Gastrocnemius medialis (tissue), 4 donors: ENCODE data around the gene GJA5. TPM values are rescaled to one million over a fixed set of nuclear protein-coding genes. Genes with fewer than 3 reads are reported as not detected.

Experiments
- ATAC-seq, 2 donors: fragments of 150-250 bp; one replicate each; pipeline ENCODE4 v1.9.1; 2016
- DNase-seq, 2 donors: peaks; one replicate each; pipeline ENCODE4 v3.0.0-alpha.2; 2019
- H3K27ac ChIP-seq, 4 donors: fragments of 200-600 bp; sonication (generic); 1 replicate in 1 of 4; 2 replicates in 3 of 4; pipeline ENCODE4 v1.5.1; 2016 to 2018; ENCODE audit warnings: mild to moderate bottlenecking in 2 of 4, moderate library complexity in 1 of 4
- H3K27me3 ChIP-seq, 3 donors: fragments of 200-600 bp; sonication (generic) in 2 of 3; 1 replicate in 1 of 3; 2 replicates in 2 of 3; pipeline versions ENCODE4 v1.5.1 to v1.6.0; 2016 to 2019; ENCODE audit warnings: mild to moderate bottlenecking in 1 of 3, moderate library complexity in 1 of 3
- H3K36me3 ChIP-seq, 2 donors: fragments of 200-600 bp; sonication (generic) in 1 of 2; one replicate each; pipeline ENCODE4 v1.5.1; 2017 to 2018
- H3K4me1 ChIP-seq, 2 donors: fragments of 200-600 bp; sonication (generic) in 1 of 2; one replicate each; pipeline ENCODE4 v1.5.1; 2016 to 2017; ENCODE audit warnings: mild to moderate bottlenecking in 2 of 2
- H3K4me3 ChIP-seq, 4 donors: fragments of 200-600 bp; sonication (generic) in 3 of 4; 1 replicate in 1 of 4; 2 replicates in 3 of 4; pipeline ENCODE4 v1.5.1; 2016 to 2019; ENCODE audit warnings: mild to moderate bottlenecking in 2 of 4
- H3K9me3 ChIP-seq, 3 donors: fragments of 200-600 bp; sonication (generic) in 2 of 3; 1 replicate in 1 of 3; 2 replicates in 2 of 3; pipeline ENCODE4 v1.5.1; 2016 to 2019
- POLR2A ChIP-seq, 2 donors: fragments of 450-650 bp; IDR thresholded peaks; one replicate each; pipeline ENCODE4 v1.6.1; 2017; ENCODE audit warnings: antibody characterized with exemption in 2 of 2, mild to moderate bottlenecking in 2 of 2, moderate library complexity in 2 of 2
- in situ Hi-C, 4 donors: fragments of 200-750 bp; cut with MboI; loops; one replicate each; pipeline versions ENCODE4 v1.15.0 to v1.8.0; 2017; ENCODE audit warnings: low sequenced_read_pairs in 4 of 4
- intact Hi-C: fragments of 100-400 bp; cut with DNase I; formaldehyde crosslinking; loops from one replicate; pipeline ENCODE4 v1.15.1; 2023; ENCODE audit warnings: low total_unique reads
- total RNA-seq, 4 donors: library from RNA; depleted of rRNA; stranded (reverse); fragments of >200 nt; gene quantifications; one replicate each; pipeline versions ENCODE4 v1.1.0 to v1.2.3, GENCODE V29; 2016
- TF ChIP-seq, protein P1 (sequence below), 5 experiments: fragments of 450-650 bp in 3 of 5; fragments of 200-600 bp in 2 of 5; sonication (generic) in 2 of 5; IDR thresholded peaks in 4 of 5; conservative IDR thresholded peaks in 1 of 5; 1 replicate in 4 of 5; 2 replicates in 1 of 5; pipeline ENCODE4 v1.5.1; 2016 to 2019; ENCODE audit warnings: antibody characterized with exemption in 5 of 5, mild to moderate bottlenecking in 3 of 5, moderate library complexity in 3 of 5

The GJA5 gene
- total RNA-seq, 4 donors from 2014 or later = 1.4 to 7.7 (median 2.6) TPM

DNA sequence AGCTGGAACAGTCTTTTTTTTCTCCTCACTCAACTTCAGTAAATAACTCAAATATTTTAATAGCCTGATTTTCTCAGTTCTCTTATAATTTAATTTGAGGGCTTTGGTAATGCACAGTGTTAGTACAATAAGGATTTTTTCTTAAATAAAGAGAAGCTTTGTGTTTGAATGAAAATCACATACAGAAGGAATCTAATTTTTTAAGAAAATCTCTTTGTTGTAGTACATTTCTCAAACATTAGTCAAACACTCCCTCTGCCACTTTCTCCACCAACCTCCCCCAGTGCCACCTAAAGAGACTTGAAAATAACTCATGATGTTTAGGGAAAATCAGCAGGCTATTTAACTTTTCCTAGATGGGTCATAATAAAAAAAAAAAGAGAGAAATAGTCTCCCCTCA is 47.8 kb downstream of the GJA5 start:
- Histone ChIP-seq H3K36me3 (no peaks in the 10 kb centered on the region), H3K27me3 (peaks cover 0 to 4% (median 0%) of the 10 kb centered on the region in 3 donors), H3K9me3 (no peaks in the 10 kb centered on the region), H3K27ac (no peak overlapping the region), H3K4me1 (no peaks in the 10 kb centered on the region), H3K4me3 (no peak overlapping the region)
- in situ Hi-C loops (loop anchor here in 1 of 4 donors (25.0 kb wide), 1 partner anchor 175 kb away; no protein-coding TSS in a partner anchor), intact Hi-C loops (no loop called here)
- TF ChIP-seq, protein P1, sequence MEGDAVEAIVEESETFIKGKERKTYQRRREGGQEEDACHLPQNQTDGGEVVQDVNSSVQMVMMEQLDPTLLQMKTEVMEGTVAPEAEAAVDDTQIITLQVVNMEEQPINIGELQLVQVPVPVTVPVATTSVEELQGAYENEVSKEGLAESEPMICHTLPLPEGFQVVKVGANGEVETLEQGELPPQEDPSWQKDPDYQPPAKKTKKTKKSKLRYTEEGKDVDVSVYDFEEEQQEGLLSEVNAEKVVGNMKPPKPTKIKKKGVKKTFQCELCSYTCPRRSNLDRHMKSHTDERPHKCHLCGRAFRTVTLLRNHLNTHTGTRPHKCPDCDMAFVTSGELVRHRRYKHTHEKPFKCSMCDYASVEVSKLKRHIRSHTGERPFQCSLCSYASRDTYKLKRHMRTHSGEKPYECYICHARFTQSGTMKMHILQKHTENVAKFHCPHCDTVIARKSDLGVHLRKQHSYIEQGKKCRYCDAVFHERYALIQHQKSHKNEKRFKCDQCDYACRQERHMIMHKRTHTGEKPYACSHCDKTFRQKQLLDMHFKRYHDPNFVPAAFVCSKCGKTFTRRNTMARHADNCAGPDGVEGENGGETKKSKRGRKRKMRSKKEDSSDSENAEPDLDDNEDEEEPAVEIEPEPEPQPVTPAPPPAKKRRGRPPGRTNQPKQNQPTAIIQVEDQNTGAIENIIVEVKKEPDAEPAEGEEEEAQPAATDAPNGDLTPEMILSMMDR (IDR thresholded peaks at IDR 0.05 in 4 of 5, conservative IDR thresholded peaks at IDR 0.05 in 1 of 5) = no peak
- no peak for TF ChIP-seq POLR2A (IDR thresholded peaks at IDR 0.05)
- no peak for DNase-seq
- ATAC-seq = no peak

Other genes starting within 250 kb of the GJA5 start
- gene BCL9, start 219.1 kb downstream of the GJA5 start, total RNA-seq = 10 to 100 TPM in 2 of 4 donors, 1 to 10 TPM in 1, under 1 TPM in 1; 0.76 to 15.6 (median 8.0) TPM
- gene ACP6, start 90.1 kb downstream of the GJA5 start, total RNA-seq = 10 to 100 TPM in 2 of 4 donors, 1 to 10 TPM in 2; 3.9 to 11.4 (median 9.2) TPM
- gene GJA8, start 142.2 kb upstream of the GJA5 start, total RNA-seq = not detected
- gene GPR89B, start 167.8 kb upstream of the GJA5 start, total RNA-seq = 10 to 100 TPM in 3 of 4 donors, 1 to 10 TPM in 1; 6.2 to 15.6 (median 10.4) TPM